ENCODE measurements around the gene LPAR6.

The LPAR6 gene

DNA sequence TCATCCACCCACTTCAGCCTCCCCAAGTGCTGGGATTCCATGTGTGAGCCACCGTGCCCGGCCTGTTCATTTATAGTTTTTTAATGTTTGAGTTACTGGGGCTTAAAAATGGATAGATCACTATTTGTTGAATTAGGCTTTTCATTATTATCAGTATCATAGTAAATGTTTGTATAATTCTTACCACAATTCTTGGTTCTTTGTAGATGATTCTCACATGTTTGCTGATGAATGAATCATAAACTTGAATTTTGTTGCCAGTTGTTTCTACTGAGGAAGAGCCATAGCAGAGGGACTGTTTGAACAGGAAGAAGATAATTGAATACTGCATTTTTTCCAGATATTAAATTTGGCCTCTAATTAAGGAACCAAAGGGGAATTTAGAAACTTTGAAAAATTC lies 2.6 kb upstream of the LPAR6 start:
- DNase-seq (ENCODE audit: low read depth in 2 of 2), result no peak

- no peak for DNase-seq (ENCODE audit: low read depth in 2 of 2)
Observed at GRCh38 chr13:48414501-48414900, 1.6 kb upstream of the LPAR6 start.

DNA sequence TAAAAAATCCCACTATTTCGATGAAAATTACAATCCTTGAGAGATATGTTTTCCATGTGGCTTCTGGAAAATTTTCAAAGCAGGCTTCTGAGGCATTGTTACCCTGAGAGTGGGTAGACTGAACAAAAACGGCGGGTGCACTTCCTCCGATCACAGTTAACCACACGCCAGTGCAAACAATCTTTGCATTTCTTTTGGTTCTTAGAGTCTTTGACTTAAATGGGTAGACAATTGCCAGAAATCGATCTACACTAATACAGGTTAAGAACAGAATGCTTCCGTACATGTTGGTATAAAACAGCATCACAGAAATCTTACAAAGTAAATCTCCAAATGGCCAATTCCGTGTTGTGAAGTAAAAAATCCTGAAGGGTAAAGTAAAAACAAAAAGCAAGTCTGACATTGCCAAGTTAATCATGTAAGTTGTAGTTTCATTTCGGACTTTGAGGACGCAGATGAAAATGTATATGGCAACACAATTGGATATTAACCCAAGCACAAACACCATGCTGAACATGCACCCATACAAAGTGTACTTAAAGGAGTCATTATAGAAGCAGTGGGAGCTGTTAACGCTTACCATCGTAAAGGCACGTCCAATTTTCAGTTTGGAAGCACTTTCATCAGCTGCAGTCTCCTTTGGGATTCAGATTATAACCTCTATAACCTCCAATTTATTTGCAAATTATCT lies 927 bp downstream of the LPAR6 start:
- no peak for DNase-seq (ENCODE audit: low read depth in 2 of 2)

GRCh38 chr13:48411147-48411794 lies 1.6 kb downstream of the LPAR6 start:
- no peak for DNase-seq (ENCODE audit: low read depth in 2 of 2)

DNA sequence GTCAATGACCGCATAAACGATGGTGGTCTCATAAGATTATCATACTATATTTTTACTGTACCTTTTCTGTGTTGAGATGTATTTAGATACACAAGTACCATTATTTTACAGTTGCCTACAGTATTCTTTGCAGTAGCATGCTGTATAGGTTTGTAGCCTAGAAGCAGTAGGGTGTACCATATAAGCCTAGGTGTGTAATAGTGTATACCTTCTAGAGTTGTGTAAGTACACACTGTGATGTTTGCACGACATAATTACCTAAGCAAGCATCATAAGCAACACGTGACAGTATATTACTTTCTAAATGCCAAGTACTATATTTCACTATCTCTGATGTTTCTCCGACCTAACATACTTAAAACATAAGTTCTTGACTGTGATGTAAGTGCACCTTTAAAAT lies 2.7 kb downstream of the LPAR6 start:
- no peak for DNase-seq (ENCODE audit: low read depth in 2 of 2)

GRCh38 chr13:48405875-48406274 lies 7.0 kb downstream of the LPAR6 start:
- DNase-seq (ENCODE audit: low read depth in 2 of 2), result no peak

- no peak for DNase-seq (ENCODE audit: low read depth in 2 of 2)
Observed at GRCh38 chr13:48404952-48405351, 8.0 kb downstream of the LPAR6 start.

DNA sequence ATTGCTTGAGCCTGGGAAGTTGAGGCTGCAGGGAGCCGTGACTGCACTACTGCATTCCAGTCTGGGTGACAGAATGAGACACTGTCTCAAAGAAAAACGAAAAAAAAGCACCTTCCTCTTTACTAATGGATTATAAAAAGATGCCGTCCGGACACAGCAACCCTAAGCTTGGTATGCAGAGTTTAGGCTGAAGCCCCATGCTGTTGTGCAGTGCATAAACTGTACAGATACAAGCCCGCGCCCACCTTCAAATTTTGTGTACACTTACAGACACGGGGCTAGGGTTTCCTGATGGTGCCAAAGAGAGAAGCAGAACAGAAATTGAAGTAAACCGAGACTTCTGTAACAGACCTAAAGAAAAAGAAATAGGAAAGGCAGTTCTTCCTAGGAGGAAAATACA lies 9.0 kb downstream of the LPAR6 start:
- DNase-seq (ENCODE audit: low read depth in 2 of 2), result no peak

GRCh38 chr13:48403151-48403631 lies 9.7 kb downstream of the LPAR6 start:
- no peak for DNase-seq (ENCODE audit: low read depth in 2 of 2)

GRCh38 chr13:48402325-48402932 lies 10.5 kb downstream of the LPAR6 start:
- no peak for DNase-seq (ENCODE audit: low read depth in 2 of 2)

GRCh38 chr13:48401480-48401879 lies 11.4 kb downstream of the LPAR6 start:
- DNase-seq (ENCODE audit: low read depth in 2 of 2), result no peak

DNA sequence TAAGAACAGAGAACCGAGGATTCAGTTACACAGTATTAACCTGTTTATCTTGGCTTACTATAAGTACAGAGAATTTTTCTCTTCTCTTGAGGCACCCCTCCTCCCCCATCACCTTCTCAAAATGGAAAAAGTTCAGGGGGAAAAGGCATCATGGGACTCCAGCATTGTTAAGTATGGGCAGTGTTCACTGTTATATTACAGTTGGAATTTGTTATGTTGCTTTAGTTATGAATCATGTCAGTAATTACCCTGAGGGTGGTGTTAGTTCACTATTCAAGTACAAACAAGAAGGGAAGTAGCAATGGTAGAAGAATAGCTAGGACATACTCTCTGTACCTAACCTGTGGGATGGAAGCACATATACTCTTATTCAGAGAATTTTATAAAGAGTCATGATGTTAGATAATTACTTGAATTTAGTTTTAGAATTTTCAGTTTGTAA lies 12.0 kb downstream of the LPAR6 start:
- no peak for DNase-seq (ENCODE audit: low read depth in 2 of 2)

GRCh38 chr13:48400090-48400694 lies 12.7 kb downstream of the LPAR6 start:
- DNase-seq (ENCODE audit: low read depth in 2 of 2), result no peak

DNA sequence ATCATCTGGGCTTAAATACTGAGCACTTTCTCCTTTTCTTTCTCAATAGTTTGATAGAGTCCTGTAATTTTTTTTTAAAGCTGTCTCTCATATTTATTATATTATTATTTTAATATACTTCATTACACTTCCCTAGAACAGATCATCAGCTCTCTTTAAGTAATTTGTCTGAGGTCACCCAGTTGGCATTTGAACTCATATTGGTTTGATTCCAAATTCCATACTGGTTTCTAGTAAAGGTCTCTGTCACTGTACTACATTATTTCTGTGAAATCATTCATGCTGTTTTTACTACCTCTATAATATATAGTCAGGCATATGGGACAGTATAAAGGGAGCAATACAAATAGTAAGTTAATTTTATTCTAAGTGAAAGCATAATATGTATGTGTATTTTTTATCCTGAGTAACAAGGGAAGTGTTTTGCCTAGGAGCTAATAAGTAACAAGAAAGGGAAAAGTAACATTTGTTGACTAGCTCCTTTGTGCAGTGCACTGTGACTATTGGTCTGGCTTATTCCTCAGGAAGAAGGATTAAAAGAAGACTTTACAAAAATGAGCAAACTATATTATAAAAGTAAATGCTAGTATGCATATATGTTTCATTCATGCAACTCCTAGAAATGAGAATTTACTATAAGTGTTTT lies 14.3 kb downstream of the LPAR6 start:
- DNase-seq (ENCODE audit: low read depth in 2 of 2), result no peak

DNA sequence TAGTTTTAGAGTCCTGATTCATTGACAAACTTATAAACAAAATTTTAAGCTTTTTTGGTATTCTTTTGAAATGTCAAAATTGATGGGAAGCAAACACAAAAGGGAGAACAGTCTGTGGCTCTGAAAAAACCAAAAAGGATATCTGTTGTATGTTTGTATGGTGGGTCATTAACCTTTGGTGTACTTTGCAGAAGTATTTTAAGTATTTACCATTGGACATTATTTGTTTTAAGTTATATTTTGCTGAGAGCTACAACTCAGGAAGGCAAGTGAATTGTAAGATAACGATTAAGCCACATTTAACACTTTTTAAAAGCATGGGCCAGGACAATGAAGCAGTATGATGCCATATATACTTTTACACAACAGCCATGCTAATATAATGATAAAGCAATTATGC lies 15.2 kb downstream of the LPAR6 start:
- no peak for DNase-seq (ENCODE audit: low read depth in 2 of 2)

- no peak for DNase-seq (ENCODE audit: low read depth in 2 of 2)
Observed at GRCh38 chr13:48393698-48394085, 19.2 kb downstream of the LPAR6 start.

- no peak for DNase-seq (ENCODE audit: low read depth in 2 of 2)
Observed at GRCh38 chr13:48393030-48393697, 19.7 kb downstream of the LPAR6 start.

DNA sequence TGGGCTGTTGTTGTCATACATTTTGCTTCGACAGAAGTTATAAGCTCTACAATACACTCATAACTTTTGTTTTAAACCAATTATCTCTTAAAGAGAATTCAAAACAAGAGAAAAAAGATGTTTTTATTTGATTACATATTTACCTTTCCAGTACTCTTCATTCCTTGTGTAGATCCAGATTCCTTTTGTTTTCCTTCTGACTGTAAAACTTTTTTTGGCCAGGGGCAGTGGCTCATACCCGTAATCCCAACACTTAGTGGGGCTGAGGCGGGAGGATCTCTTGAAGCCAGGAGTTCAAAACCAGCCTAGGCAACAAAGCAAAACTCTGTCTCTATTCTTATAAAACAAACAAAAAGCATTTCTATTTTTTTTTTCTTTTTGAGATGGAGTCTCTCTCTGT lies 21.7 kb downstream of the LPAR6 start:
- DNase-seq (ENCODE audit: low read depth in 2 of 2), result no peak

DNA sequence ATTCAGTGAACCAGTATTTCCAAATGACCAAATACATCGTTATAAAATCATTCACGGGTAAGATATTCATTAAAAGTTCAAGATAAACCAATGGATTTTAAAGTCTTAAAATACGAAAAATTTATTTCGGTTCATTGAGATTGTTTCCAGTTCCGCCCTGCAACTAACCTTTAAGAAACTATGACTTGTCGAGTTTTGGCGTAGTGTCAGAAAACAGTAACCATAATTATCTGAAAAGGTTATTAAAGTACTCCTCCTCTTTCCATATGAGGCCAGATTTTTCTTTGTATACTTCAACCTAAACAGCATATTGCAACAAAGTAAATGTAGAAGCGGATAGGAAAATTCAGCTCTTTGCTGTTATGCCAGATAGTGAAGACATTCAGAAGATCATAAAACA lies 26.1 kb downstream of the LPAR6 start:
- DNase-seq (ENCODE audit: low read depth in 2 of 2), result no peak

- DNase-seq (ENCODE audit: low read depth in 2 of 2), result no peak
Observed at GRCh38 chr13:48383384-48383783, 29.5 kb downstream of the LPAR6 start.

DNA sequence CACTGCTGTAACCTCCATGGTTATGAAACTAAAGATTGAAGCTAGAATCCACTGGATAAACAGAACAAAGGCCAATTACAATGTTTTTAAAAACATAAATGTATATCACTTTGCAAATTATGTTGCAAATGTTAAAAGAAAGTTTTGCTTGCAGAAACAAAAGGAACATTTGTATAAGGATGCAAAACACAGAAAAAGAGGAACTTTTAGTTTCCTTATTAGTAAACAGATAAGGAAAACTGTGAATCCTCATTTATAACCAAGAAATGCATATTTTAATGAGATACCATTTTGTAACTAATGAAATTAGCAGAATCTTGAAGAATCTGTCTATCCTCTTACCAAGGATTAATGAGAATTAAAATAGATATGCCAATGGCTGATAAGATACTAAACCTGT lies 32.3 kb downstream of the LPAR6 start:
- DNase-seq (ENCODE audit: low read depth in 2 of 2), result no peak

- no peak for DNase-seq (ENCODE audit: low read depth in 2 of 2)
Observed at GRCh38 chr13:48377857-48378256, 35.1 kb downstream of the LPAR6 start.
